MM.1S (cell line): ENCODE results near the gene GUCA2B.

Source experiments
- EZH2 ChIP-seq: fragments of 300-600 bp; sonication (generic); optimal IDR thresholded peaks from 2 replicates; pipeline ENCODE3; 2017; ENCODE audit warnings: low read depth, mild to moderate bottlenecking, antibody characterized with exemption, low read length, mixed read lengths
- TF ChIP-seq, protein P1 (sequence below): fragments of 300-600 bp; sonication (generic); IDR thresholded peaks from 2 replicates; pipeline ENCODE4 v1.5.1; 2016; ENCODE audit warnings: antibody characterized with exemption, low read length, mixed read lengths

- TF ChIP-seq, protein P1, sequence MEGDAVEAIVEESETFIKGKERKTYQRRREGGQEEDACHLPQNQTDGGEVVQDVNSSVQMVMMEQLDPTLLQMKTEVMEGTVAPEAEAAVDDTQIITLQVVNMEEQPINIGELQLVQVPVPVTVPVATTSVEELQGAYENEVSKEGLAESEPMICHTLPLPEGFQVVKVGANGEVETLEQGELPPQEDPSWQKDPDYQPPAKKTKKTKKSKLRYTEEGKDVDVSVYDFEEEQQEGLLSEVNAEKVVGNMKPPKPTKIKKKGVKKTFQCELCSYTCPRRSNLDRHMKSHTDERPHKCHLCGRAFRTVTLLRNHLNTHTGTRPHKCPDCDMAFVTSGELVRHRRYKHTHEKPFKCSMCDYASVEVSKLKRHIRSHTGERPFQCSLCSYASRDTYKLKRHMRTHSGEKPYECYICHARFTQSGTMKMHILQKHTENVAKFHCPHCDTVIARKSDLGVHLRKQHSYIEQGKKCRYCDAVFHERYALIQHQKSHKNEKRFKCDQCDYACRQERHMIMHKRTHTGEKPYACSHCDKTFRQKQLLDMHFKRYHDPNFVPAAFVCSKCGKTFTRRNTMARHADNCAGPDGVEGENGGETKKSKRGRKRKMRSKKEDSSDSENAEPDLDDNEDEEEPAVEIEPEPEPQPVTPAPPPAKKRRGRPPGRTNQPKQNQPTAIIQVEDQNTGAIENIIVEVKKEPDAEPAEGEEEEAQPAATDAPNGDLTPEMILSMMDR: no peak
- no peak for TF ChIP-seq EZH2
These were observed 37.0 kb downstream of the GUCA2B start for GRCh38 chr1:42189931-42190853.
